ENCODE data around the gene JAM2.

The JAM2 gene

GRCh38 chr21:25734904-25735645 is 96.0 kb downstream of the JAM2 start, which contains the start of the genes ATP5PF and GABPA:
ATP5PF (minus strand) TSS chr21:25734904; CDS start chr21:25729794, 5,110 bp downstream.
GABPA (plus strand) TSS chr21:25734972; CDS start chr21:25741599, 6,627 bp downstream.
- TF ChIP-seq CTCF (IDR thresholded peaks at IDR 0.05; ENCODE audit: insufficient read depth, missing control alignments) = no peak
- DNase-seq (ENCODE audit: insufficient read length, low spot score) (peak; percentile 23), FAIRE-seq (no peak)

GRCh38 chr21:25735646-25736597 is 96.9 kb downstream of the JAM2 start:
- FAIRE-seq = no peak
- no peak for TF ChIP-seq CTCF (IDR thresholded peaks at IDR 0.05; ENCODE audit: insufficient read depth, missing control alignments)
- DNase-seq (ENCODE audit: insufficient read length, low spot score) = peak; percentile 29

GRCh38 chr21:25737421-25737820 is 98.4 kb downstream of the JAM2 start:
- DNase-seq (ENCODE audit: insufficient read length, low spot score) = no peak
- TF ChIP-seq CTCF (IDR thresholded peaks at IDR 0.05; ENCODE audit: insufficient read depth, missing control alignments) = no peak
- FAIRE-seq = no peak

GRCh38 chr21:25742900-25743299 is 103.8 kb downstream of the JAM2 start:
- FAIRE-seq (no peak), DNase-seq (ENCODE audit: insufficient read length, low spot score) (no peak)
- no peak for TF ChIP-seq CTCF (IDR thresholded peaks at IDR 0.05; ENCODE audit: insufficient read depth, missing control alignments)

GRCh38 chr21:25744854-25745253 is 105.8 kb downstream of the JAM2 start:
- DNase-seq (ENCODE audit: insufficient read length, low spot score) (no peak), FAIRE-seq (no peak)
- TF ChIP-seq CTCF (IDR thresholded peaks at IDR 0.05; ENCODE audit: insufficient read depth, missing control alignments) = no peak

- no peak for TF ChIP-seq CTCF (IDR thresholded peaks at IDR 0.05; ENCODE audit: insufficient read depth, missing control alignments)
- FAIRE-seq (no peak), DNase-seq (ENCODE audit: insufficient read length, low spot score) (no peak)
These were observed 111.0 kb downstream of the JAM2 start for GRCh38 chr21:25750085-25750484.

All from D721Med (cell line).